ENCODE measurements around the gene DEPDC7. TPM values are rescaled to one million over a fixed set of nuclear protein-coding genes. Genes with fewer than 3 reads are reported as not detected.

Gene DEPDC7
- total RNA-seq, 2 donors from 2014 or later: 2.6 to 8.9 TPM

GRCh38 chr11:33039274-33040032 is 23.8 kb downstream of the DEPDC7 start, which contains the start of gene TCP11L1:
Gene TCP11L1, plus strand, starts transcription at chr11:33039572. Its CDS starts 4,202 bp downstream, at chr11:33043774.
- Histone ChIP-seq H3K27ac (peak within 1 kb of the TSS; percentile 95 to 96), H3K27me3 (replicated peaks; ENCODE audit: insufficient read depth) (no peaks in the 10 kb centered on the region), H3K4me3 (peak within 1 kb of the TSS; percentile 91 to 92), H3K4me1 (replicated peaks) (no peaks in the 10 kb centered on the region), H3K9me3 (no peaks in the 10 kb centered on the region), H3K36me3 (no peaks in the 10 kb centered on the region)
- under 1% methylated on average over 51 of the region's 84 CpGs for WGBS
- peak; percentile 84 for TF ChIP-seq POLR2AphosphoS5 (IDR thresholded peaks at IDR 0.05)
- peak; percentile 54 for TF ChIP-seq POLR2A (IDR thresholded peaks at IDR 0.05)
- peak in 1 of 4 experiments; percentile 23 for TF ChIP-seq CTCF (IDR thresholded peaks at IDR 0.05)
- peak; percentile 91 for DNase-seq (ENCODE audit: low spot score)
- intact Hi-C loops (cut with DNase I): loop anchor here (10.0 kb wide), 1 partner anchor 145 kb away; the partner anchor contains the start of gene QSER1

- DNase-seq (ENCODE audit: low spot score): no peak
- Histone ChIP-seq H3K4me1 (replicated peaks) (no peaks in the 10 kb centered on the region), H3K27ac (peak overlapping the region; percentile 95 to 96), H3K9me3 (no peaks in the 10 kb centered on the region), H3K27me3 (replicated peaks; ENCODE audit: insufficient read depth) (no peaks in the 10 kb centered on the region), H3K4me3 (peak overlapping the region; percentile 91 to 92), H3K36me3 (no peaks in the 10 kb centered on the region)
- WGBS: 2% methylated on average over 30 of the region's 30 CpGs
- intact Hi-C loops (cut with DNase I): no loop called here
- TF ChIP-seq POLR2AphosphoS5 (IDR thresholded peaks at IDR 0.05): no peak
Observed at GRCh38 chr11:33040033-33040861, 24.6 kb downstream of the DEPDC7 start.

- H3K9me3 ChIP-seq: no peaks in the 10 kb centered on the region
- H3K27me3 ChIP-seq (replicated peaks; ENCODE audit: insufficient read depth): no peaks in the 10 kb centered on the region
- no peaks in the 10 kb centered on the region for H3K36me3 ChIP-seq
- DNase-seq (ENCODE audit: low spot score): no peak
- WGBS: 47% methylated on average over 5 of the region's 5 CpGs
- intact Hi-C loops (cut with DNase I): no loop called here
- peak overlapping the region in 1 of 2 donors; percentile 96 for H3K27ac ChIP-seq
- H3K4me1 ChIP-seq (replicated peaks): no peaks in the 10 kb centered on the region
- H3K4me3 ChIP-seq: no peak overlapping the region
- TF ChIP-seq POLR2AphosphoS5 (IDR thresholded peaks at IDR 0.05): no peak
- TF ChIP-seq CTCF (IDR thresholded peaks at IDR 0.05): no peak
- TF ChIP-seq POLR2A (IDR thresholded peaks at IDR 0.05): no peak
Observed at GRCh38 chr11:33040862-33041453, 25.3 kb downstream of the DEPDC7 start.

GRCh38 chr11:33043221-33043830 is 27.6 kb downstream of the DEPDC7 start:
- Histone ChIP-seq H3K4me3 (no peak overlapping the region), H3K36me3 (no peaks in the 10 kb centered on the region), H3K27ac (no peak overlapping the region), H3K4me1 (replicated peaks) (no peaks in the 10 kb centered on the region), H3K27me3 (replicated peaks; ENCODE audit: insufficient read depth) (no peaks in the 10 kb centered on the region), H3K9me3 (no peaks in the 10 kb centered on the region)
- 28% methylated on average over 2 of the region's 2 CpGs for WGBS
- intact Hi-C loops (cut with DNase I): no loop called here
- TF ChIP-seq POLR2A (IDR thresholded peaks at IDR 0.05): no peak
- no peak for TF ChIP-seq CTCF (IDR thresholded peaks at IDR 0.05)
- TF ChIP-seq POLR2AphosphoS5 (IDR thresholded peaks at IDR 0.05): no peak
- DNase-seq (ENCODE audit: low spot score): no peak

All from prostate gland (tissue), 2 donors.